HG02623 (cell line): ENCODE data around the gene GHRL.
"Not testable (repeated sequence)": the region's sequence is repeated elsewhere in the genome, so short reads cannot be mapped to it uniquely, and the experiment has no call there.

Source experiments
- ATAC-seq: cut with Tn5 transposase; IDR thresholded peaks from one replicate; pipeline ENCODE4 v1.9.1; 2021; ENCODE audit warnings: moderate library complexity; ENCODE audit not compliant: unreplicated experiment

GHRL gene

DNA sequence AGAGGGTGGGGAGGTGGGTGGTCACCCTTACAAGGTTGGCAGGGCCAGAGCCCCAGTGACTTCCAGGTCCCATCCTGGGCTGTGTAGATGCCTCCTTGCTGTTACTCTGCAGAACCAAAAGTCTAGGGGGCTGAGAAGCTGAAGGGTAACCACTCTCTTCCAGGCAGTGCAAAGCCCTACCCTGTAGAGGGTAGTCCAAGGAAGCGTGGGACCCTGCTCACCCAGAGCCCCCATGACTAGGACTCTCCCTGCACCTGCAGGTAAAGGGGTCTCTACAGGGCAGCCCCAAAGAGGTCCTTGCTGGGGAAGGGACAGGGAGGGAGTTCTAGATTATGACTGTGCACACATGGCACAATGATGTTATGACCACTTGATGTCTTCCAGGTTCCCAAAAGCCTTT lies 14.2 kb downstream of the GHRL start:
- ATAC-seq: no peak

DNA sequence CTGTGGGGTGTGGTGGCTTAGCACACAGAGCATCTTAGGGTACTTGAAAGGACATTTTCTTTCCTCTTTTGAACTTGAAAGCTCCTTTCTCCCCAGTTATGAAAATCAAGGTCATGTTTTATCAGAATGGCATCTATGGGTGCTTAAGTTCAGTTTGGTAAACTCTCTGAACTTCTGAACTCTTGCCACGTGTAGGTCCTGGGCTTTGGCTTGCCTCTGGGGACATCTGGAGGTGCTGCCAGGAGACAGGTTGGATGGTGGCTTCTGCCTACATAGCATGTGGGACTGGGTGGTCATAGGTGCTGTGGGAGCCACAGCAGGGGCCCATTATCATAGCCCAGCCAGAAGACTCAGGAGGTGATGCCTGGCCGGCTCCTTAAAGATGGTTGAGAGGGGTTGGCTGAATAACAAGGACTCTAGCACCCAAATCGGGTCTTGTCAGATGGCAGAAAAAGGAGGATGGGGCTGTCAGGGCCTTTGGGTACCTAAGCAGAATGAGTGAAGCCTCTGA lies 15.6 kb downstream of the GHRL start:
- no peak for ATAC-seq

DNA sequence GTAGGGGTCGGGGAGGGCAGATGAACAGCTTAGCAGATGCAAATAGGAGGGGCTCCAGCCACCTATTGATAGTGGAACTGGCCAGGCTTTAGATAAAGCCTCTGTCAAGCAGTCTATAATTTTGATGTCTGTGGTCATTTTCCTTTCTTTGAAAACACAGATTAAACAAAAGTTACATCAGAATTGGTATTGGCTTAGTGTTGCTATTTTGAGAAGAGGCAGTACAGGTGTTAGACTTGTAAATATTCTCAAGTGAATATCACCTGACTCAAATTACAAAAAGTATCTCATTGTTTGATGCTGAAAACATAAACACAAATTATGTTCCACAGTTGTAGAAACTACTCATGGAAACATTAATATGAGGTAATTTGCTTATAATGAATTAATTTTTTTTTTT lies 18.1 kb downstream of the GHRL start:
- no peak for ATAC-seq

DNA sequence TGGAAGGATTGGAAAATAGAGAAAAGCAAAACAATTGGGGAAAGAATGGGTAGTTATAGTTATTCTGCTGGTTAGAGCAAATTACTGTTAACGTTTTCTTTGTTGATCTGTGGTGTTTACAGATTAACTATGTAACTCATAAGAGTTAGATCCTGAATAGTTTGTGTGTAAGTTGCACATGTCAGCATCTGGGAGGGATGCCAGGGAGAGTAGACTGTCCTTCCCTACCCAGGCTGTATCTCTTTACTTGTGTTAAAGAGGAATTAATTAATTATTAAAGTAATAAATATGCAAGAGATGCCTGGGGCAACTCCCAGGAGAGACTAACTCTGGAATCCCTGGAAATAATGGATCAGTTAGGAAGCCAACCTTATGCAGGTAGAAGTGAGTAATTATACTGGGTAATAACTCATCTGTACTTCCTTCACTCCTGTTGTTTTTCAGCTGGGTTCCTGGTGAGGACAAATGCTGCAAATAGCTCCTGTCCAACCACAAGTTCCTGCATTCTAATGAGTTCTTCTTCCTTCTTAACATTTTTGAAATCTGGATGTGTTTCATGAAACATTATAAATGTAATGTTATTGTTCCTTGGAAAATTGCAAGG lies 18.9 kb downstream of the GHRL start:
- no peak for ATAC-seq

DNA sequence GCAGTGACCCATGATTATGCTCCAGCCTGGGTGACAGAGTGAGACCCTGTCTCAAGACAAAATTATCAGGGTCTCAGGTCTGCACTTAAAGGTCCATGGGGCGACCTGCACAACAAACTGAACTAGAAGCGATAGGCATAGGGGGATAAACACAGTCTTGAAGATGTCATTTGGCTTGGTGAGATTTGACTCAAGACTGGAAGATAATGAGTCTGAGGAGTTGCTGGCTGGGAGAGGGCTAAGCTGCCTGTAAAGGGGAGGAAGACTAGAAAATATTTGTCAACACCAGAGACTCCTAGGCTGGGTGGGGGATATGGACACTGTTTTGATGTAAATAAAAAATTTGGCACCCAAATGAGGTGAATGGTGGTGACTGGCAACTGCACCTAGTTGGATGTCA lies 19.8 kb downstream of the GHRL start:
- ATAC-seq: no peak

DNA sequence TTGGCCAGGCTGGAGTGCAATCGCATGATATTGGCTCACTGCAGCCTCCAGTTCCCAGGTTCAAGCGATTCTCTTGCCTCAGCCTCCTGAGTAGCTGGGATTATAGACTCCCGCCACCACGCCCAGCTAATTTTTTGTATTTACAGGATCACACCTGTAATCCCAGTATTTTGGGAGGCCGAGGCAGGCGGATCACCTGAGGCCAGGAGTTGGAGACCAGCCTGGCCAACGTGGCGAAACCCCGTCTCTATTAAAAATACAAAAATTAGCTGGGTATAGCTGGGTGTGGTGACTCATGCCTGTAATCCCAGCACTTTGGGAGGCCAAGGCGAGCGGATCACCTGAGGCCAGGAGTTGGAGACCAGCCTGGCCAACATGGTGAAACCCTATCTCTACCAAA lies 20.3 kb downstream of the GHRL start:
- not testable (repeated sequence) for ATAC-seq

- ATAC-seq: no peak
Measured at GRCh38 chr3:10269443-10269842, 23.3 kb downstream of the GHRL start.

GRCh38 chr3:10268930-10269329 lies 23.8 kb downstream of the GHRL start:
- no peak for ATAC-seq

GRCh38 chr3:10268116-10268515 lies 24.6 kb downstream of the GHRL start:
- no peak for ATAC-seq

GRCh38 chr3:10266936-10267335 lies 25.8 kb downstream of the GHRL start:
- not testable (repeated sequence) for ATAC-seq

DNA sequence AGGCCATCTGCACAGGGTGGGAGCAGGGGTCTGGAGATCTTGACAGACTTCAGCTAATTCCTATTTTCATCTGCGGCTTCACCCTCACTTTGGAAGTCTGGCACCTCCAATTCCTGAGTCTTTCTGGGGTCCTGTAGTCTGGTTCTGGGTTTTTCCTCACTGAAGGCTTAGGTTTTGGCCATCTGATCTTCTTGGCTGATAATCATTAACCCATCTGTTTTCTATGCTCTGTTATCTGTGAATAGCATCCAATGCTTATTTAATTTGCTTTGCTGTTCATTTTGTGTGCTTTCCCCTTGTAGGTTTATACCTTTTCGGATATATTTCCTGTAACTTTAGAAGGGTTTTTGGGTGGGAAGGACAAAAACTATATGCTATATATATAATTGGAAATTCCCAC lies 26.9 kb downstream of the GHRL start:
- no peak for ATAC-seq

- ATAC-seq: no peak
Measured at GRCh38 chr3:10263646-10264363, 28.9 kb downstream of the GHRL start.

DNA sequence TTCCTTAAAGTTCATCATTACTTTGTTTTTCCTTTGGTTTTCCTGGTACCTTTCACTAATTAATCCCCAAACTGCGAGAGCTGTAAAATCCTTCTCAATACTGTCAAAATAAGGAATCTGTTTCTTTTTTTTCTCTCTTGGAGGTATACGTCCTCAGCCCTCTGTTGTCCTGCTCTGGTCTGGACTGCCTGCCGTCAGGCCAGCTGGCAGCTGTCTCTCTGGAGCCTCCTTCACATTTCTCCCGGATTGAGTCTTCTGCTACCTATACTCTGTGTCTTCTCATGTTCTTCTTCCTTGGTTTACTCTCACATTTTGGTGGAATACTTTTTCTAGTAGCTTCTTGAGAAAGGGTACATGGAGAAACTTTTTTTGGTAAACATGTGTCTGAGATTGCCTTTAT lies 30.7 kb downstream of the GHRL start:
- ATAC-seq: no peak

GRCh38 chr3:10260211-10260701 lies 32.5 kb downstream of the GHRL start:
- no peak for ATAC-seq

GRCh38 chr3:10259798-10260197 lies 32.9 kb downstream of the GHRL start:
- ATAC-seq: no peak

- no peak for ATAC-seq
Measured at GRCh38 chr3:10259036-10259435, 33.7 kb downstream of the GHRL start.

DNA sequence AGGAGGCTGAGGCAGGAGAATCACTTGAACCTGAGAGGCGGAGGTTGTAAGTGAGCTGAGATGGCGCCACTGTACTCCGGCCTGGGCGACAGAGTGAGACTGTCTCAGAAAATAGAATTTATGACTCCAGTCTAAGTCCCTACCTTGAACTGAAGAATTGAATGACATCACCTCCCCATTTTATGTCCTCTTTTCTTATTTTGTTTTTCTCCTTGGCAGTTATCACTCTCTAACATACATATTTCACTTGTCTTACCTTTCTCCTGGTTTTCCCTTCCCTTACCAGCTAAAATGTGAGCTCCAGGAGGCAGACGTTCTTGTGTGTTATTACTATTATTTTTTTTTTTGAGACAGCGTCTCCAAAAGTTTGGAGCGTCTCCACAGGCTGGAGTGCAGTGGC lies 36.9 kb downstream of the GHRL start:
- no peak for ATAC-seq

DNA sequence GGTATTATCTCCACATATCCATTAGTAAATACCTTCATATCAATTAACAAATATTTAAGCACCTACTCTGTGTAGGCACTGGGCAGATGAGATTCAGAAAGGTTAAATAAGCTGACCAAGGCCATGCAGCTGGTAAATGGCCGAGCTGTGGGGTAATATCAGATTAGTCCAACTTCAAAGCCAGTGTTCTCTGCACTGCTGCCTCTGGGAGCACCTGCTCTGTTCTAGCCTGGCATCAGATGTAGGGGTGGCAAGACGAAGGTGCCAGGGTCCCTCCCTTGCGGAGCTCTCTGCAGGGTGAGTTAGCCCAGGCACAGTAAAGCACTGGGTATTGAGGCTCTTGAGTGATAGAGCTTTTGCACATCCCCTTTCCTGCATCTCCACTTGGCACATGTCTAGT lies 39.0 kb downstream of the GHRL start:
- ATAC-seq: no peak

- no peak for ATAC-seq
Measured at GRCh38 chr3:10251006-10251405, 41.7 kb downstream of the GHRL start.

DNA sequence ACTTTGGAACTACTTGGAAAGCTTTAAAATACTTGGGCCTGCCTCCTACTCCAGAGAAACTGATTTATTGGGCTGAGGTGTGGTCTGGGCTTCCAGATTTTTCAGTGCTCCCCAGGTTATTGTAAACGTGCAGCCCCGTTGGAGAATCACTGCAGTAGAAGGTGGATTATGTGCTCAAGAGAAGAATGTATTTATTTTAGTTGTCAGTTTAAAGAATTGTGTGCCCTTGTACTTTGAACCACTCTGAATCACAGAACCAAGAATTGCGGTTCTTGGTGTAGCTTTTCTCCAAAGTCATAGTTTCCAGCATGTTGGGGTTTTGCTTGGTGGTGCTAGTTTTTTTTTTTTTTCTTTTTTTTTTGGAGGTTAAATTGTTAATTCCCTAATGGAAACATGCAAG lies 42.9 kb downstream of the GHRL start:
- no peak for ATAC-seq

DNA sequence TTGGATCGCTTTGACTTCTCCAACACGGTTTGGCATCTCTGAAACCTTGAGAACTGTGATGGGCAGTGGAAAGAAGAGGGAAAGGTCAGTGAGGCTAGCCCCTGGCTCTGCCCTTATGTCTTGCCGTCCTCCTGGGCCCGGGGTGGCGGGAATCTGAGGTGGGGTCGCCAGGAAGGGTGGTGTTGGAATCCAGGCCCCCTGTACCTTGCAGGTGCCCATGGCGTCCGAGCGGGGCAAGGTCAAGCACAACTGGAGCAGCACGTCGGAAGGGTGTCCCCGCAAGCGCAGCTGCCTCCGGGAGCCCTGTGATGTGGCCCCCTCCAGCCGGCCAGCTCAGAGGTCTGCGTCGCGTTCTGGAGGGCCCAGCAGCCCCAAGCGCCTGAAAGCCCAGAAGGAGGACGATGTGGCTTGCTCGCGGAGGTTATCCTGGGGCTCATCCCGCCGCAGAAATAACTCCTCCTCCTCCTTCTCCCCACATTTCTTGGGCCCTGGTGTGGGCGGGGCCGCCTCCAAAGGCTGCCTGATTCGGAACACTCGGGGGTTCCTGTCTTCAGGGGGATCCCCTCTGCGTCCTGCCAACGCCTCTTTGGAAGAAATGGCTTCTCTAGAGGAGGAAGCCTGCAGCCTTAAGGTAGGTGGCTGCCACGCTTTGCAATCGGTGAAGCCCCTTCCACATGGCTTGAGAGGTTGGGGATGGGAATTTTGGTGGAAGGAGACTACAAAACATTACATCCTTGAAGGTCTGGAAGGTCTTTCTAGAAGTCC lies 43.6 kb downstream of the GHRL start:
- ATAC-seq: no peak
